GM12801 (cell line): Measurements from ENCODE around the gene ADAM19.

ENCODE experiments used
- CTCF ChIP-seq: IDR thresholded peaks from one replicate; pipeline ENCODE4 v1.5.1; 2011; ENCODE audit warnings: control low read depth; ENCODE audit not compliant: insufficient read length; ENCODE audit errors: extremely low read depth

The ADAM19 gene

GRCh38 chr5:157484768-157485167 lies 90.8 kb downstream of the ADAM19 start:
- no peak for TF ChIP-seq CTCF

- TF ChIP-seq CTCF = no peak
Observed at GRCh38 chr5:157481666-157482065, 93.9 kb downstream of the ADAM19 start.

GRCh38 chr5:157481265-157481664 lies 94.3 kb downstream of the ADAM19 start:
- TF ChIP-seq CTCF = no peak

- TF ChIP-seq CTCF = no peak
Observed at GRCh38 chr5:157479612-157480510, 95.7 kb downstream of the ADAM19 start.

GRCh38 chr5:157479166-157479565 lies 96.4 kb downstream of the ADAM19 start:
- TF ChIP-seq CTCF = no peak

GRCh38 chr5:157478726-157479125 lies 96.8 kb downstream of the ADAM19 start:
- no peak for TF ChIP-seq CTCF

- no peak for TF ChIP-seq CTCF
Observed at GRCh38 chr5:157477814-157478494, 97.6 kb downstream of the ADAM19 start.
